NCI-H1105 treated with DMSO at 0.1 percent for 48 hours (cell line): Measurements from ENCODE around the gene C1orf198.
A peak's percentile ranks its signal among the peaks of the same experiment; 100 is the strongest.

Experiments used
- DNase-seq: peaks from one replicate; lab custom pipeline; 2025; lab: John Stamatoyannopoulos, UW

Gene C1orf198

DNA sequence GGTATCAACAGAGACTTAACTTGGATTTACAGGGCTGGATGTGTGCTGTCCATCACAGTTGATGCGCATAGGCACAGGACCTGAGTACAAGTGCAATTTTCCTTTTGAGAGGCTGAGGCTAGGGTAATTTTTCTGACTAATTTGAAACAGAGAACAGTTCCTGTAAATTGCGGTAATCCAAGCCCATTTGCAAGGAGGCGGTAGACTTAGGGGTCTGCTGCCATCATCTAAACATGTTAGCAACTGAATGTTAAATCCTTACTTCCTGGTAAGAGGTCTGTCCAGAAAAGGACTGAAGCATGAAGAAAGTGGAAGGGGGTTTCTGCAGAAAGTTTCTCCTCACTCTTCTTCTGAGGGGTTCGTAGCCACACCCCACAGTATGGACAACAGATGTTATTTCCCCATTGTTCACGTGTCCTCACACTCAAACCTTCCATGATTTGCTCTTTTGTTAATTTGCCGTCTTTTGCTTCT is 23.7 kb upstream of the C1orf198 start:
- DNase-seq, result no peak

DNA sequence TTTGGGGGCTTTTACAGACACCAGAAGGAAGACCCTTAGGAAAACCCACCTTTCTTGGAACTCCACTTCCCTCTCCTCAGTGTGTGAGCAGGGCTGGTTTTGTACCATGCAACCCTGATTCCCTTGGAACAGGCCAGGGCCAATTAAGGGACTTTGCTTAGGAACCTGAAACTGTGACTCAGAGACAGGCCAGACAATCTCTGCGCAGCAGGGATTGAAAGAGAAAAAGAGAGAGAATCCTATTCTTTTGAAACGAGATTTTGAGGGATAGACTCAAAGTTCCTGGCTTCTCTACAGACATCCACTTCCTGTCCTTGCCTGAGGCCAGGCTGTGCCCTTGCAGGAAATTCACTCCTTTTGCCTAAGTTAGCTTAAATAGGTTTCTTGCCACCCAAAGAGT is 23.1 kb upstream of the C1orf198 start:
- DNase-seq, result no peak

GRCh38 chr1:230884646-230885045 is 16.3 kb upstream of the C1orf198 start:
- DNase-seq, result no peak

- DNase-seq, result no peak
Observed at GRCh38 chr1:230883967-230884366, 15.6 kb upstream of the C1orf198 start.

DNA sequence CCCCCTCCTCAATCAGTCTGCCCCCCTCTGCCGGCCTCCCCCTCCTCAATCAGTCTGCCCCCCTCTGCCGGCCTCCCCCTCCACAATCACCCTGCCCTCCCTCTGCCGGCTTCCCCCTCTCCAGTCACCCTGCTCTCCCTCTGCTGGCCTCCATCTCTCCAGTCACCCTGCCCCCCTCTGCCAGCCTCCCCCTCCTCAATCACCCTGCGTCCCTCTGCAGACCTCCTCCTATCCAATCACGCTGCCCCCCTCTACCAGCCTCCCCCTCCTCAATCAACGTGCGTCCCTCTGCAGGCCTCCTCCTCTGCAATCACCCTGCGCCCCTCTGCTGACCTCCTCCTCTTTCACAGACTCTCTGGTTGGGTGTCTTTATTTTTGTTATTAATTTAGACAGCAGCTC is 11.5 kb upstream of the C1orf198 start:
- DNase-seq, result no peak

DNA sequence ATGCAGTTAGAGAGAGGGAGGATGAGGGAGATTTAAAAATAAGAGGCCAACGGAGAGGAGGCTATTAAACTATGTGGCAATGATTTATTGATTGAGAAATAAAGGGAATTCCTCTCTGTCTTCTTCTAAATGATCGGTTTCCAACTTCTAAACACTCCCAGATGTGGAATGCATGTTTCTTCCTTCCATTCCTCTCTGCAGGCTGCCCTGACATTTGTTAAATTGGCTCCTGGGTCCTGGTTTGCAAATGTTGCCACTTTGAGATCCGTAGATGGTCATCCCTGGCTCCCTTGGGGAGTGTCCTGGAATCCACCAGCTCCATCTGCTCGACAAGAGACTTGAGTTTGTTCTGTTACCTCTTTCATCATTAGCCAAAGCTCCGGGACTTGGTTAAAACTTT is 10.3 kb upstream of the C1orf198 start:
- no peak for DNase-seq

GRCh38 chr1:230877924-230878590 is 9.7 kb upstream of the C1orf198 start:
- no peak for DNase-seq

- DNase-seq, result no peak
Observed at GRCh38 chr1:230877146-230877923, 9.0 kb upstream of the C1orf198 start.

GRCh38 chr1:230876660-230877059 is 8.3 kb upstream of the C1orf198 start:
- DNase-seq, result no peak

GRCh38 chr1:230875370-230875769 is 7.0 kb upstream of the C1orf198 start:
- DNase-seq, result no peak

- DNase-seq, result no peak
Observed at GRCh38 chr1:230870916-230871315, 2.6 kb upstream of the C1orf198 start.

GRCh38 chr1:230869500-230869899 is 1.2 kb upstream of the C1orf198 start:
- DNase-seq, result no peak

GRCh38 chr1:230868736-230869385 is 540 bp upstream of the C1orf198 start:
- peak; percentile 53 for DNase-seq

- no peak for DNase-seq
Observed at GRCh38 chr1:230867101-230867902, 1.0 kb downstream of the C1orf198 start.

DNA sequence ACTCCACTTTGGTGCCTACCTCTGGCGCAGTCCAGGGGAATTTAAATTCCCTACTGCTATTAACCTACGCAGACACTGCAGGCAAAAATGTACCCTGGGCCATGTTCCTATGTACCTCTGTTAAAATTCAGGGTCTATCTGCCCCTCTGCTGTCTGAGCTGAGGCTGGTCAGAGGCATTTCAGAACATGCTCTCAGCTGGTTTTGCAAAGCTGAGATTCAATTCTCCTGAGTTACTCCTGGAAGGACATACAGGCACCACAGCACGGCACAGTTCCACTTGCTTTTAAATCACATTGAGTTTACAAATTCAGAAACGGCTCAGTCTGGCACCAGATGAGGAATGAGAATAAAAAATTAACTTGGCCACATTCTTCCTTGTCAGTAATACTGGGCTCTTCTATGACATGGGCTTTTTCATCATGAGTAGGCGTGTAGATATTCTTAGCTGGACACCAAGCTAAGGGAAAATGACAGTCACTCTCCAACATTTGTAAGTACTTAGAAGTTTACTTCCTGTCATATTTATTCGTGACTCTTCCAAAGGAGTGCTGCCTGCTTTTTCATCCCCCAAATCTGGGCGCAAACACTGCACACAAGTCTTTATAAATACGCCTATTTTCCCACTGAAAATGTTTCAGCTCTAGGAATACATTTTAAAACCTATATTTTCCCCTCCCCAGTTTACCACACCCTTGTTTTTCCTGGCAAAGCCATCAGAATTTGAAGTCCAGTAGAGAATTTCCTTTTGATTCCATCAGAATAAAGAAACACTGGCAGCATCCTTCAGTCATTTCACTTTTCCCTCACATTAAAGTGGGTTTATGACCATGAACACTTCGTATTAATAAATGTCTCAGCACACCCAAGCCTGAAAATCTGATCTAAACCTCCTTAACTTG is 1.9 kb downstream of the C1orf198 start:
- DNase-seq, result no peak

- no peak for DNase-seq
Observed at GRCh38 chr1:230865062-230865817, 3.1 kb downstream of the C1orf198 start.

- no peak for DNase-seq
Observed at GRCh38 chr1:230864441-230864840, 3.9 kb downstream of the C1orf198 start.

GRCh38 chr1:230863449-230863848 is 4.9 kb downstream of the C1orf198 start:
- no peak for DNase-seq

DNA sequence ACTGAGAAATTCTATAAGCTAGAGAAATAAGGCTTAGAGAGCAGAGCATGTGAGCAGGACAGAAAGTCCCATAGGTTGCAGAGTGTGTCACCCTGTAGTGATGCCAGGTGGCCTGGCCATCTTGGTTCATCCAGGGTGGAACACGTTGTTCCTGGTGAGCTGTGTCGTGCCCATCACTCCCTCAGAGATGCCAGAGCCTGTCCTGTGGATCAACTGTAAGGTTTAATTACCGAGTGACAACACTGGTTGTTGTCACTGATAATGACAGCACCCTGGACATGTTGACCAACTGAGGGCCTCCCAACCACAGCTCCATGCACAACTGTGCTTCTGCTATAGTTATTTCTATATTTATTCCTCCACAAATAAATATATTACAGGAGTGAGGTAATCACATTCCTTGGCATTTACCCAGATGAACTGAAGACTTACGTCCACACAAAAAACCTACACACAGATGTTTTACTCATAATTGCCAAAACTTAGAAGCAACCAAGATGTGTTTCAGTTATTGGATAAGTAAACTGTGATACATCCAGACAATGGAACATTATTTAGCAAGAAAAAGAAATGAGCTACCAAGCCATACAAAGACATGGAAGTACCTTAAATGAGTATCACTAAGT is 6.2 kb downstream of the C1orf198 start:
- no peak for DNase-seq

DNA sequence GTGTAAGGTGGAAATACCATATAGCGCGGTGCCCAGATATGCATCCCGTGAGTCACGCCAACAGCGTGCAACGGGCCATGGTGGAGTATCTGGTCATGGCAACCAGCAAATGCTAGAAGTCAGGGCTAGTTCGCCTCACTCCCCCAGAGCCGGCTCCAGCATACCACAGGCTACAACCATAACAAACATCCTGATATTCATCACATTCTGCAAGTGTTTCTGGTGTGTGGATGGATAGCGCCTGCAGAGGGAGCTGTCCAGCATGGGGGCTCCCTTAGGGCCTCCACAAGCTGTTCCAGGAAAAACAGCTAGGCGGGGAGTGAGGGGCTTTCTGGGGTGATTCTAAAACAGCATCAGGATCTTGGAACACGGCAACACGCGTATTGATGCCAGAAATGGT is 6.8 kb downstream of the C1orf198 start:
- DNase-seq, result no peak
